Choroid plexus epithelial cell (primary cell): ENCODE results near the gene AOPEP.

Source experiments
- DNase-seq: peaks from one replicate; pipeline ENCODE4 v3.0.0-alpha.2; 2010; ENCODE audit warnings: low read depth
- H3K4me3 ChIP-seq: 2 replicates; pipeline ENCODE4 v1.5.1; 2011; ENCODE audit warnings: low read depth, mild to moderate bottlenecking, control low read depth, low read length, moderate library complexity
- TF ChIP-seq, protein P1 (sequence below): conservative IDR thresholded peaks from 2 replicates; pipeline ENCODE4 v1.5.1; 2011; ENCODE audit warnings: low read depth, mild to moderate bottlenecking, control low read depth, inconsistent platforms, low read length, moderate library complexity

The AOPEP gene

GRCh38 chr9:94782355-94783101, 56.0 kb downstream of the AOPEP start:
- DNase-seq: no peak
- TF ChIP-seq, protein P1, sequence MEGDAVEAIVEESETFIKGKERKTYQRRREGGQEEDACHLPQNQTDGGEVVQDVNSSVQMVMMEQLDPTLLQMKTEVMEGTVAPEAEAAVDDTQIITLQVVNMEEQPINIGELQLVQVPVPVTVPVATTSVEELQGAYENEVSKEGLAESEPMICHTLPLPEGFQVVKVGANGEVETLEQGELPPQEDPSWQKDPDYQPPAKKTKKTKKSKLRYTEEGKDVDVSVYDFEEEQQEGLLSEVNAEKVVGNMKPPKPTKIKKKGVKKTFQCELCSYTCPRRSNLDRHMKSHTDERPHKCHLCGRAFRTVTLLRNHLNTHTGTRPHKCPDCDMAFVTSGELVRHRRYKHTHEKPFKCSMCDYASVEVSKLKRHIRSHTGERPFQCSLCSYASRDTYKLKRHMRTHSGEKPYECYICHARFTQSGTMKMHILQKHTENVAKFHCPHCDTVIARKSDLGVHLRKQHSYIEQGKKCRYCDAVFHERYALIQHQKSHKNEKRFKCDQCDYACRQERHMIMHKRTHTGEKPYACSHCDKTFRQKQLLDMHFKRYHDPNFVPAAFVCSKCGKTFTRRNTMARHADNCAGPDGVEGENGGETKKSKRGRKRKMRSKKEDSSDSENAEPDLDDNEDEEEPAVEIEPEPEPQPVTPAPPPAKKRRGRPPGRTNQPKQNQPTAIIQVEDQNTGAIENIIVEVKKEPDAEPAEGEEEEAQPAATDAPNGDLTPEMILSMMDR: no peak
- H3K4me3 ChIP-seq: no peak overlapping the region

- TF ChIP-seq, protein P1: peak; percentile 81
Observed at GRCh38 chr9:94783102-94783682, 56.7 kb downstream of the AOPEP start.

DNA sequence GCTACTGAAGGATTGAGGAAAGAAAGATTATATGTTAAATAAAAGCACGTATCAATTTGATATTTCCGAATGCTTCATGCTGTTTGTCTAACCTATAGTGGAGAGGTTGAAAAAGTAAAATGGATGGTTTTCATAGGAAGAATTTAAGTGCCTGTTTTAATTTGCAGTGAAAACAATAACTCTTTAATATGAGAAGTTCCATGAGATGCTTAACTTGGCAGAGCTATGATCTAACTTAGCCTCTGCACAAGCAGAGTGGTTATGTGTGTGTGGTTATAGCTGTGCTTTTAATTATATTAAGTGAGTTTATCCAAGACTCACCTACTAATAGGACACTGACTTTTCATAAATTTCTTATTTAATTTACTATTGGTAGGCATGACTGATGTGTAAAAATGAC, 57.4 kb downstream of the AOPEP start:
- TF ChIP-seq, protein P1: no peak
- H3K4me3 ChIP-seq: no peak overlapping the region
- no peak for DNase-seq

More at GRCh38 chr9:94783102-94783682, 56.7 kb downstream of the AOPEP start:
- peak; percentile 91 for DNase-seq
- no peak overlapping the region for H3K4me3 ChIP-seq

DNA sequence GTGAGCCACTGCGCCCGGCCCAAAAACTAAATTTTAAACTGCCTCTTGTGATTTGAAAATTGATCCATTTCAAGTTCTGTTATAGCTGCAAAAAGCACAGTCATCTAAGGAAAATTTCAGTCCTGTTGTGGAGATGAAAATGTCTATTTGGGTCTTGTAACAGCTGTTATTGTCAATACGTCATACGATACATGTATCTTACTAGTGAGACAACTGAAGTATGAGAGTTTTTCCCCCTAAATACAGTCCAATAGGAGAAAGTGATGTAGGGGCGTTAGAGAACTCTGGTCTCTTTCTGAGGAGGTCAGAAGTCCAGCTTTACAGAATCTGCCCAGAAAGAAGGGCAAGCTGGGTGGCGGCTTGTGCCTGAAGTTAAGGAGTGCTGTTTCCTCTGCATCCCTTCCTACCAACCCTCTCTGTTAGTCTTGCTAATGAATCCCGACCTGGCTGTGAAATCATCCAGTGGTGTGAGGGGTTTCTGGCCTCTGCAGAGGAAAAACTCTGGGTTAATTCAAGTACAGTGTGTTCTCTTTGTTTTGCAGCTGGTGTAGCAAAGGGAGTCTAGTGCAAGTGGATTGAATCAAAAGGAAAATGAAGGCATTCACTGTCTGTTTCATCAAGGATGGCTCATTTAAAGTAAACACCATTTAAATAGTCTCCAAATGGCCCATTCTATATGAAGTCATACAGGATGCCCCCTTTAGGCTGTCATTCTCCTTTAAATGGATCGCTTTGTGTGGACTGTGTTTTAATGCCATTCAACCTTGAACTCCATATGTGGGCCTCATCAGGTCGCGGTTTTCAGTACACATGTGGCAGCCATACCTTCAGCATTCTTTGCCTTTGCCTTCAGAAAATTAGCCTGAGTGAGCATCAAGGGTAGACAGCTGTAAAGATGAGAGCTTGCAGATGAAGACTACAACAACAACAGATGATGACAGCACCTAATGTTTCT, 59.0 kb downstream of the AOPEP start:
- TF ChIP-seq, protein P1: no peak
- no peak for DNase-seq
- no peak overlapping the region for H3K4me3 ChIP-seq

DNA sequence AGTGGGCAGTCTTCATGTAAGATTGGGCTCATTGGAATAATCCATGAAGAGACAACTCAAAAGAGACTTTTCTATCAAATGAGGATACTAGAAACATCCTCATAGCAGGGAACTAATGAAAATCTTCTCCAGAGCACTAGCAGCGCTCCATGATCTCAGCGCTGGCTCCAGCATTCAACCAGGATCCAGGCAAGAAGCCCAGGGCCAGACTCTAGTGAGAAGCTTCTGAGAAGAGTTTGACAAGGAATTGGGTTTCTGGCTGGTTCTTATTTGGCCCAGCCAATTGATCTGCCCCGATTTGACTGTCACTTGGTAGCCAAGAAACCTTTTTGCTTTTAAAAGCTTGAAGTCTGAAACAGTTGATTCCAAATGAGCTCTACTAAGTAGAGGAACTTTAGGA, 60.1 kb downstream of the AOPEP start:
- TF ChIP-seq, protein P1: no peak
- no peak for DNase-seq
- no peak overlapping the region for H3K4me3 ChIP-seq

GRCh38 chr9:94787266-94787665, 60.8 kb downstream of the AOPEP start:
- DNase-seq: no peak
- TF ChIP-seq, protein P1: no peak
- H3K4me3 ChIP-seq: no peak overlapping the region
